ENCODE data around the gene FERMT1. TPM values are rescaled to one million over a fixed set of nuclear protein-coding genes. Genes with fewer than 3 reads are reported as not detected.
"Not testable (repeated sequence)": the region's sequence is repeated elsewhere in the genome, so short reads cannot be mapped to it uniquely, and the experiment has no call there.

Gene FERMT1
- total RNA-seq, 1 donor from 2014 or later: 0.29 TPM

DNA sequence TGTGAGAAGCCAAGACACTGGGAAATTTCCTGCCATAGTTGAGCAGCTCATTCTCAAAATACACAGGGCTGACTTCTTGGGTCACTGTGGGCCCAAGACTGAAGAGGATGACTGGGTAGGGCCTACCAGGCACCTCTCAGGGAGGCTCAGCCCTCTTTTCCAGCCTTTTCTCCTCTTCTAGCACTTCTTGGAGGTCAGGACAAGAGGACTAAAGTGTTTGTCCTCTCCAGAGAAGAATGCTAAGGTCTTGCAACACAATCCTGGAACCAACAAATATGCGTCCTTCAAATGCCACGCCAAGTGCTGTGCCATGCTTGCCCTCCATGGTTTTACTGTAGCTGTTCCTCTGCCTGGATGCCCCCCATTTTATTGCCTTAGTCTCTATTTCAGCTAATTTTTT, 65.7 kb downstream of the FERMT1 start:
- Mint-ChIP-seq H3K27me3 (ENCODE audit: unreplicated experiment) (peaks cover 8% of the 10 kb centered on the region), H3K4me1 (ENCODE audit: low read depth, unreplicated experiment) (no peaks in the 10 kb centered on the region), H3K9me3 (ENCODE audit: unreplicated experiment) (peaks cover 2% of the 10 kb centered on the region), H3K36me3 (ENCODE audit: unreplicated experiment) (peaks cover 7% of the 10 kb centered on the region), H3K27ac (ENCODE audit: unreplicated experiment) (no peak overlapping the region), H3K4me3 (ENCODE audit: unreplicated experiment) (no peak overlapping the region)
- TF ChIP-seq, protein P1, sequence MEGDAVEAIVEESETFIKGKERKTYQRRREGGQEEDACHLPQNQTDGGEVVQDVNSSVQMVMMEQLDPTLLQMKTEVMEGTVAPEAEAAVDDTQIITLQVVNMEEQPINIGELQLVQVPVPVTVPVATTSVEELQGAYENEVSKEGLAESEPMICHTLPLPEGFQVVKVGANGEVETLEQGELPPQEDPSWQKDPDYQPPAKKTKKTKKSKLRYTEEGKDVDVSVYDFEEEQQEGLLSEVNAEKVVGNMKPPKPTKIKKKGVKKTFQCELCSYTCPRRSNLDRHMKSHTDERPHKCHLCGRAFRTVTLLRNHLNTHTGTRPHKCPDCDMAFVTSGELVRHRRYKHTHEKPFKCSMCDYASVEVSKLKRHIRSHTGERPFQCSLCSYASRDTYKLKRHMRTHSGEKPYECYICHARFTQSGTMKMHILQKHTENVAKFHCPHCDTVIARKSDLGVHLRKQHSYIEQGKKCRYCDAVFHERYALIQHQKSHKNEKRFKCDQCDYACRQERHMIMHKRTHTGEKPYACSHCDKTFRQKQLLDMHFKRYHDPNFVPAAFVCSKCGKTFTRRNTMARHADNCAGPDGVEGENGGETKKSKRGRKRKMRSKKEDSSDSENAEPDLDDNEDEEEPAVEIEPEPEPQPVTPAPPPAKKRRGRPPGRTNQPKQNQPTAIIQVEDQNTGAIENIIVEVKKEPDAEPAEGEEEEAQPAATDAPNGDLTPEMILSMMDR (IDR thresholded peaks at IDR 0.05; ENCODE audit: partially characterized antibody, unreplicated experiment): no peak
- no peak for DNase-seq

DNA sequence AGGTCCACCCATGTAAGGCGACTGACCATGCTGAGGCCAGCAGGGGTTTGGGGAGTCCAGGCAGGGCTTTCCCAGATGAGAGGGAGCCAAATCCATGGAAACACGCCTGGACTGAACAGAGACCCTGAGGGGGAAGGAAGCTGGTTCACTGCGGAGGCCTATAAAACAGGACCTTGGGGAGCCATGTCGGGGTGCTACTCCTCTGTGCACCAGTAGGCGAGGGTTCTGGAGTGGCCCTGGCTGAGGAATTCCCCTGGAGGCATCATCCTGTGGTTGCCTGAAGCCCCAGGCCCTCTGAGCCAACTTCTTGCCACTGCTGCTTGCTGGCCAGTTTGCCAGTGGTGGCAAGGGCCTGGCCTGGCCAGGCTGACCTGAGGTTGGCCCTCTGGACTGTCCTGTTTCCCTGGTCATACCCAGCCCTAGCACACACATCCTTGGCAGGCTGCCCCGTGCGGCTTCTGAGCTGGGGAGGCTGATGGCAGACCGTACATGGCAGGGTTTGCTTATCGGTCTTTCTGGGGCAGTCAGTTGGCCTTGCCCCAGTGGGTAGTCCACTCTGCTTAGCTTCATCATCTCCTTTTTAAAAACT, 66.8 kb downstream of the FERMT1 start:
- H3K4me1 Mint-ChIP-seq (ENCODE audit: low read depth, unreplicated experiment): no peaks in the 10 kb centered on the region
- no peak overlapping the region for H3K4me3 Mint-ChIP-seq (ENCODE audit: unreplicated experiment)
- no peak overlapping the region for H3K27ac Mint-ChIP-seq (ENCODE audit: unreplicated experiment)
- no peak for DNase-seq
- H3K36me3 Mint-ChIP-seq (ENCODE audit: unreplicated experiment): peaks cover 7% of the 10 kb centered on the region
- TF ChIP-seq, protein P1 (IDR thresholded peaks at IDR 0.05; ENCODE audit: partially characterized antibody, unreplicated experiment): no peak
- peaks cover 8% of the 10 kb centered on the region for H3K27me3 Mint-ChIP-seq (ENCODE audit: unreplicated experiment)
- peaks cover under 1% of the 10 kb centered on the region for H3K9me3 Mint-ChIP-seq (ENCODE audit: unreplicated experiment)

- DNase-seq: no peak
- Mint-ChIP-seq H3K4me3 (ENCODE audit: unreplicated experiment) (no peak overlapping the region), H3K27me3 (ENCODE audit: unreplicated experiment) (peaks cover 11% of the 10 kb centered on the region), H3K4me1 (ENCODE audit: low read depth, unreplicated experiment) (no peaks in the 10 kb centered on the region), H3K27ac (ENCODE audit: unreplicated experiment) (no peak overlapping the region), H3K36me3 (ENCODE audit: unreplicated experiment) (peaks cover 7% of the 10 kb centered on the region), H3K9me3 (ENCODE audit: unreplicated experiment) (no peaks in the 10 kb centered on the region)
- TF ChIP-seq, protein P1 (IDR thresholded peaks at IDR 0.05; ENCODE audit: partially characterized antibody, unreplicated experiment): no peak
These were observed 67.6 kb downstream of the FERMT1 start for GRCh38 chr20:6055161-6055783.

DNA sequence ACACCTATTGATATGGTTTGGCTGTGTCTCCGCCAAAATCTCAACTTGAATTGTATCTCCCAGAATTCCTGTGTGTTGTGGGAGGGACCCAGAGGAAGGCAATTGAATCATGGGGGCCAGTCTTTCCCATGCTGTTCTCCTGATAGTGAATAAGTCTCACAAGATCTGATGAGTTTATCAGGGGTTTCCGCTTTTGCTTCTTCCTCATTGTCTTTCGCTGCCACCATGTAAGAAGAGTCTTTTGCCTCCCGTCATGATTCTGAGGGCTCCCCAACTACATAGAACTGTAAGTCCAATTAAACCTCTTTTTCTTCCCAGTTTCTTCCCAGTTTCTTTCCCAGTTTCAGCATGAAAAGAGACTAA, 68.2 kb downstream of the FERMT1 start:
- H3K27ac Mint-ChIP-seq (ENCODE audit: unreplicated experiment); H3K36me3 Mint-ChIP-seq (ENCODE audit: unreplicated experiment); H3K4me3 Mint-ChIP-seq (ENCODE audit: unreplicated experiment); H3K9me3 Mint-ChIP-seq (ENCODE audit: unreplicated experiment); DNase-seq; H3K4me1 Mint-ChIP-seq (ENCODE audit: low read depth, unreplicated experiment): not testable (repeated sequence)
- H3K27me3 Mint-ChIP-seq (ENCODE audit: unreplicated experiment): peaks cover 13% of the 10 kb centered on the region

- H3K27me3 Mint-ChIP-seq (ENCODE audit: unreplicated experiment): peaks cover 14% of the 10 kb centered on the region
- no peak within 1 kb of the TSS for H3K27ac Mint-ChIP-seq (ENCODE audit: unreplicated experiment)
- DNase-seq: no peak
These were observed 68.8 kb downstream of the FERMT1 start, which contains the start of gene LRRN4 for GRCh38 chr20:6053776-6054688. LRRN4 (minus strand) TSS chr20:6054060; CDS start chr20:6052799, 1,261 bp downstream.

More at GRCh38 chr20:6053776-6054688, 68.8 kb downstream of the FERMT1 start, which contains the start of gene LRRN4:
- Mint-ChIP-seq H3K4me1 (ENCODE audit: low read depth, unreplicated experiment) (no peaks in the 10 kb centered on the region), H3K4me3 (ENCODE audit: unreplicated experiment) (peak within 1 kb of the TSS; percentile 75), H3K9me3 (ENCODE audit: unreplicated experiment) (no peaks in the 10 kb centered on the region), H3K36me3 (ENCODE audit: unreplicated experiment) (peaks cover 7% of the 10 kb centered on the region)
- TF ChIP-seq, protein P1 (IDR thresholded peaks at IDR 0.05; ENCODE audit: partially characterized antibody, unreplicated experiment): no peak

Data from glutamatergic neuron (in vitro differentiated cells).